SKM-1 (cell line): ENCODE results near the gene MED14.
A peak's percentile ranks its signal among the peaks of the same experiment; 100 is the strongest.

ENCODE experiments used
- DNase-seq: peaks from one replicate; lab custom pipeline; 2025; ENCODE audit not compliant: unreplicated experiment; lab: John Stamatoyannopoulos, UW

The MED14 gene

GRCh38 chrX:40663880-40664630 is 71.3 kb downstream of the MED14 start:
- no peak for DNase-seq

GRCh38 chrX:40663078-40663740 is 72.1 kb downstream of the MED14 start:
- no peak for DNase-seq

- no peak for DNase-seq
Measured at GRCh38 chrX:40661489-40661888, 73.9 kb downstream of the MED14 start.

GRCh38 chrX:40660381-40660780 is 75.0 kb downstream of the MED14 start:
- DNase-seq = no peak

- DNase-seq = no peak
Measured at GRCh38 chrX:40653535-40653934, 81.8 kb downstream of the MED14 start.

- no peak for DNase-seq
Measured at GRCh38 chrX:40652664-40653063, 82.7 kb downstream of the MED14 start.

- peak; percentile 1 for DNase-seq
Measured at GRCh38 chrX:40651620-40652223, 83.6 kb downstream of the MED14 start.

- peak; percentile 53 for DNase-seq
Measured at GRCh38 chrX:40647307-40648197, 87.8 kb downstream of the MED14 start, which contains the start of gene CXorf38. Gene CXorf38 (minus strand): TSS chrX:40647561. CDS start chrX:40647520, 41 bp downstream.

- DNase-seq = no peak
Measured at GRCh38 chrX:40646489-40647306, 88.6 kb downstream of the MED14 start.

GRCh38 chrX:40644821-40645358 is 90.5 kb downstream of the MED14 start:
- DNase-seq = peak; percentile 54

GRCh38 chrX:40644176-40644575 is 91.2 kb downstream of the MED14 start:
- DNase-seq = peak; percentile 81

- no peak for DNase-seq
Measured at GRCh38 chrX:40637687-40638086, 97.7 kb downstream of the MED14 start.

- no peak for DNase-seq
Measured at GRCh38 chrX:40632199-40632598, 103.1 kb downstream of the MED14 start.

- peak; percentile 1 for DNase-seq
Measured at GRCh38 chrX:40628506-40628905, 106.8 kb downstream of the MED14 start.

- DNase-seq = no peak
Measured at GRCh38 chrX:40625294-40625693, 110.0 kb downstream of the MED14 start.

GRCh38 chrX:40623665-40624064 is 111.7 kb downstream of the MED14 start:
- no peak for DNase-seq

GRCh38 chrX:40623139-40623536 is 112.2 kb downstream of the MED14 start, which contains the start of gene MPC1L:
Gene MPC1L (plus strand): TSS chrX:40623428. CDS start chrX:40623566, 138 bp downstream.
- DNase-seq = no peak

- DNase-seq = no peak
Measured at GRCh38 chrX:40622479-40623138, 112.7 kb downstream of the MED14 start.

GRCh38 chrX:40617566-40617965 is 117.8 kb downstream of the MED14 start:
- no peak for DNase-seq
